Endodermal cell (in vitro differentiated cells): ENCODE results near the gene MEDAG. TPM values are rescaled to one million over a fixed set of nuclear protein-coding genes. Genes with fewer than 3 reads are reported as not detected.

Experiments
- DNase-seq: peaks from one replicate; pipeline ENCODE4 v3.0.0-alpha.2; 2017
- H3K27ac ChIP-seq: 2 replicates; pipeline ENCODE4 v1.5.1; 2013; ENCODE audit warnings: mild to moderate bottlenecking, low read depth, low read length, moderate library complexity
- H3K27me3 ChIP-seq: 2 replicates; pipeline ENCODE4 v1.6.1; 2013; ENCODE audit warnings: mild to moderate bottlenecking, low read length, moderate library complexity; ENCODE audit not compliant: insufficient read depth, control insufficient read depth, poor library complexity, severe bottlenecking
- H3K36me3 ChIP-seq: 2 replicates; pipeline ENCODE4 v1.7.0; 2013; ENCODE audit warnings: mild to moderate bottlenecking, low read length, moderate library complexity; ENCODE audit not compliant: control insufficient read depth, insufficient read depth
- H3K4me1 ChIP-seq: one replicate; pipeline ENCODE4 v1.7.0; 2013; ENCODE audit warnings: low read length; ENCODE audit not compliant: control insufficient read depth, insufficient read depth
- H3K4me3 ChIP-seq: 2 replicates; pipeline ENCODE4 v1.5.1; 2013; ENCODE audit warnings: mild to moderate bottlenecking, low read length, moderate library complexity
- H3K9ac ChIP-seq: 2 replicates; pipeline ENCODE4 v1.6.1; 2013; ENCODE audit warnings: mild to moderate bottlenecking, low read length, moderate library complexity; ENCODE audit not compliant: poor library complexity, severe bottlenecking; ENCODE audit errors: extremely low read depth
- H3K9me3 ChIP-seq: 2 replicates; pipeline ENCODE4 v1.6.1; 2013; ENCODE audit warnings: mild to moderate bottlenecking, low read length, moderate library complexity; ENCODE audit not compliant: control insufficient read depth
- H3K27ac Mint-ChIP-seq: 2 replicates; pipeline ENCODE4 v1.8.0; 2020; ENCODE audit warnings: mixed read lengths
- H3K27me3 Mint-ChIP-seq: 2 replicates; pipeline ENCODE4 v1.8.0; 2021; ENCODE audit warnings: mild to moderate bottlenecking, mixed read lengths; ENCODE audit not compliant: insufficient read depth
- H3K36me3 Mint-ChIP-seq: 2 replicates; pipeline ENCODE4 v1.8.0; 2020; ENCODE audit warnings: low read depth, mixed read lengths
- H3K4me1 Mint-ChIP-seq: 2 replicates; pipeline ENCODE4 v1.8.0; 2020; ENCODE audit warnings: mixed read lengths
- H3K4me3 Mint-ChIP-seq: 2 replicates; pipeline ENCODE4 v1.8.0; 2020; ENCODE audit warnings: mild to moderate bottlenecking, moderate library complexity, mixed read lengths
- H3K9me3 Mint-ChIP-seq: 2 replicates; pipeline ENCODE4 v1.8.0; 2020; ENCODE audit warnings: mild to moderate bottlenecking, mixed read lengths
- CTCF ChIP-seq: fragments of 200-600 bp; sonication (generic); conservative IDR thresholded peaks from 2 replicates; pipeline ENCODE4 v1.5.0; 2021; ENCODE audit warnings: antibody characterized with exemption, mild to moderate bottlenecking
- WGBS, 2 experiments: methylation state at CpG; one replicate each; pipeline versions ENCODE4 v1.1.5 to v1.1.7; 2013; ENCODE audit warnings: missing lambda C conversion rate in 2 of 2, mixed read lengths in 1 of 2; ENCODE audit not compliant: insufficient coverage in 1 of 2, insufficient read length in 1 of 2; 5-methylcytosine and 5-hydroxymethylcytosine counted together
- total RNA-seq, 2 donors: library from RNA; stranded (reverse); fragmentation: NEBNext Ultra II Directional in 1 of 2; extraction: Animal tissue kit (Norgen Biotek cat#: 25700) in 1 of 2; gene quantifications; 2 replicates in 1 of 2; 3 replicates in 1 of 2; pipeline ENCODE4 v1.2.1, GENCODE V29; 2021

The MEDAG gene
- total RNA-seq, 2 donors from 2014 or later: 0.13 to 0.33 TPM

GRCh38 chr13:30968846-30969245 is 62.8 kb downstream of the MEDAG start:
- WGBS, 2 experiments: 83 to 90% methylated on average over 1 to 2 of the region's 2 CpGs
- Mint-ChIP-seq H3K36me3 (no peaks in the 10 kb centered on the region), H3K9me3 (peaks cover 31% of the 10 kb centered on the region), H3K4me3 (no peak overlapping the region), H3K4me1 (peaks cover 10% of the 10 kb centered on the region), H3K27ac (no peak overlapping the region), H3K27me3 (peaks cover 4% of the 10 kb centered on the region)
- DNase-seq: no peak
- no peak for TF ChIP-seq CTCF
- Histone ChIP-seq H3K36me3 (no peaks in the 10 kb centered on the region), H3K9ac (no peak overlapping the region), H3K4me3 (no peak overlapping the region), H3K27me3 (no peaks in the 10 kb centered on the region), H3K4me1 (no peaks in the 10 kb centered on the region), H3K9me3 (peaks cover 30% of the 10 kb centered on the region), H3K27ac (no peak overlapping the region)

GRCh38 chr13:30971575-30971974 is 65.5 kb downstream of the MEDAG start:
- H3K4me1 Mint-ChIP-seq: no peaks in the 10 kb centered on the region
- H3K36me3 ChIP-seq: no peaks in the 10 kb centered on the region
- no peak overlapping the region for H3K27ac Mint-ChIP-seq
- H3K27ac ChIP-seq: no peak overlapping the region
- H3K27me3 ChIP-seq: no peaks in the 10 kb centered on the region
- peaks cover 4% of the 10 kb centered on the region for H3K27me3 Mint-ChIP-seq
- no peak for DNase-seq
- no peak overlapping the region for H3K4me3 ChIP-seq
- H3K9me3 Mint-ChIP-seq: peaks cover 14% of the 10 kb centered on the region
- H3K4me1 ChIP-seq: no peaks in the 10 kb centered on the region
- H3K4me3 Mint-ChIP-seq: no peak overlapping the region
- no peaks in the 10 kb centered on the region for H3K36me3 Mint-ChIP-seq
- H3K9me3 ChIP-seq: peaks cover 10% of the 10 kb centered on the region
- no peak overlapping the region for H3K9ac ChIP-seq
- 100% methylated on average over 1 of the region's 2 CpGs; no CpG with 5 or more reads in 1 of the 2 experiments for WGBS, 2 experiments
- no peak for TF ChIP-seq CTCF

GRCh38 chr13:30972888-30973377 is 66.9 kb downstream of the MEDAG start:
- Mint-ChIP-seq H3K27ac (no peak overlapping the region), H3K36me3 (no peaks in the 10 kb centered on the region), H3K9me3 (peaks cover 5% of the 10 kb centered on the region), H3K27me3 (peaks cover 4% of the 10 kb centered on the region), H3K4me3 (no peak overlapping the region), H3K4me1 (no peaks in the 10 kb centered on the region)
- Histone ChIP-seq H3K4me3 (no peak overlapping the region), H3K27me3 (no peaks in the 10 kb centered on the region), H3K27ac (no peak overlapping the region), H3K9ac (no peak overlapping the region), H3K36me3 (no peaks in the 10 kb centered on the region), H3K9me3 (no peaks in the 10 kb centered on the region), H3K4me1 (no peaks in the 10 kb centered on the region)
- DNase-seq: no peak
- 0% methylated on average over 1 of the region's 1 CpG; no CpG with 5 or more reads in 1 of the 2 experiments for WGBS, 2 experiments
- TF ChIP-seq CTCF: no peak
